Measurements from ENCODE around the gene TCF3. TPM values are rescaled to one million over a fixed set of nuclear protein-coding genes. Genes with fewer than 3 reads are reported as not detected.

TCF3 gene
- total RNA-seq, 2 donors from 2014 or later = 64.2 to 114 TPM

- no peak for DNase-seq
- TF ChIP-seq CTCF (IDR thresholded peaks at IDR 0.05) = no peak
- Histone ChIP-seq H3K27me3 (no peaks in the 10 kb centered on the region), H3K36me3 (no peaks in the 10 kb centered on the region), H3K27ac (no peak overlapping the region), H3K9me3 (no peaks in the 10 kb centered on the region), H3K9ac (ENCODE audit: low read depth in 2 of 2, low read length in 2 of 2) (peak overlapping the region in 1 of 2 donors; percentile 24), H3K4me1 (no peaks in the 10 kb centered on the region), H3K4me3 (no peak overlapping the region)
- intact Hi-C loops (cut with DNase I) = no loop called here
Observed at GRCh38 chr19:1560286-1560882, 92.0 kb downstream of the TCF3 start.

Other genes with a start within 250 kb of the TCF3 start
- 100 to 1,000 TPM in 1 of 2 donors, 10 to 100 TPM in 1; 92.9 to 210 TPM for gene DAZAP1, start 245.0 kb downstream of the TCF3 start, total RNA-seq
- 1,000 to 10,000 TPM; 1,055 to 1,445 TPM for gene RPS15, start 214.2 kb downstream of the TCF3 start, total RNA-seq
- under 1 TPM; 0.05 to 0.42 TPM for gene APC2, start 202.5 kb downstream of the TCF3 start, total RNA-seq
- 10 to 100 TPM; 27.3 to 46.9 TPM for gene C19orf25, start 173.4 kb downstream of the TCF3 start, total RNA-seq
- 1 to 10 TPM; 4.1 to 5.8 TPM for gene PCSK4, start 162.3 kb downstream of the TCF3 start, total RNA-seq
- gene REEP6, start 161.4 kb downstream of the TCF3 start, total RNA-seq = 1 to 10 TPM; 5.0 to 6.4 TPM
- 1 to 10 TPM; 2.2 to 7.3 TPM for gene ADAMTSL5, start 139.6 kb downstream of the TCF3 start, total RNA-seq
- gene PLK5, start 128.5 kb downstream of the TCF3 start, total RNA-seq = not detected
- 10 to 100 TPM; 31.9 to 54.3 TPM for gene MEX3D, start 84.3 kb downstream of the TCF3 start, total RNA-seq
- 100 to 1,000 TPM in 1 of 2 donors, 10 to 100 TPM in 1; 44.9 to 109 TPM for gene MBD3, start 59.8 kb downstream of the TCF3 start, total RNA-seq
- 100 to 1,000 TPM; 325 to 336 TPM for gene UQCR11, start 47.2 kb downstream of the TCF3 start, total RNA-seq
- under 1 TPM in 1 of 2 donors, not detected in 1; 0.05 TPM for gene ONECUT3, start 100.9 kb upstream of the TCF3 start, total RNA-seq
- under 1 TPM; 0.15 to 0.42 TPM for gene ATP8B3, start 159.7 kb upstream of the TCF3 start, total RNA-seq
- 10 to 100 TPM; 42.0 to 51.7 TPM for gene REXO1, start 195.9 kb upstream of the TCF3 start, total RNA-seq
- gene KLF16, start 211.0 kb upstream of the TCF3 start, total RNA-seq = 10 to 100 TPM; 31.1 to 34.8 TPM
- 10 to 100 TPM; 53.3 to 78.5 TPM for gene ABHD17A, start 232.9 kb upstream of the TCF3 start, total RNA-seq